ENCODE measurements around the gene KLB. TPM values are rescaled to one million over a fixed set of nuclear protein-coding genes. Genes with fewer than 3 reads are reported as not detected.

The KLB gene
- total RNA-seq, 1 experiment from 2014 or later: 0.09 TPM

GRCh38 chr4:39498727-39499020 lies 91.9 kb downstream of the KLB start:
- CTCF ChIA-PET: interaction anchor here (0.6 kb wide), 1 partner anchor 446 kb away, joined by 5 read pairs; no protein-coding TSS in a partner anchor
- no peak overlapping the region for H3K4me3 Mint-ChIP-seq (ENCODE audit: low read depth, unreplicated experiment)
- peaks cover 7% of the 10 kb centered on the region for H3K4me1 Mint-ChIP-seq (ENCODE audit: low read depth, unreplicated experiment)
- no peak for TF ChIP-seq CTCF (IDR thresholded peaks at IDR 0.05; ENCODE audit: unreplicated experiment)
- H3K36me3 Mint-ChIP-seq (ENCODE audit: insufficient read depth, unreplicated experiment): peaks cover 40% of the 10 kb centered on the region
- no peak overlapping the region for H3K27ac Mint-ChIP-seq (ENCODE audit: unreplicated experiment)
- no peak for DNase-seq
- intact Hi-C loops (cut with micrococcal nuclease; ENCODE audit: unreplicated experiment): no loop called here
- no TSS peak for BruUV-seq (replicated peaks)
- H3K27me3 Mint-ChIP-seq (ENCODE audit: unreplicated experiment): no peaks in the 10 kb centered on the region
- H3K9me3 Mint-ChIP-seq (ENCODE audit: low read depth, unreplicated experiment): no peaks in the 10 kb centered on the region

Small RNAs within 50 kb of the gene (microRNA-seq; reads per million reads assigned to microRNA genes)
- not detected for gene MIR5591

Other genes starting within 250 kb of the KLB start
- gene WDR19, start 224.4 kb upstream of the KLB start, total RNA-seq (2022): 10.5 and 14.9 TPM in 2 replicates
- gene RFC1, start 40.6 kb upstream of the KLB start, total RNA-seq (2022): 33.3 and 37.0 TPM in 2 replicates
- gene RPL9, start 52.0 kb downstream of the KLB start, total RNA-seq (2022): 421 and 485 TPM in 2 replicates
- 10.0 and 12.9 TPM in 2 replicates for gene LIAS, start 52.1 kb downstream of the KLB start, total RNA-seq (2022)
- gene UGDH, start 120.5 kb downstream of the KLB start, total RNA-seq (2022): 71.8 and 77.3 TPM in 2 replicates
- 19.5 and 22.2 TPM in 2 replicates for gene SMIM14, start 231.9 kb downstream of the KLB start, total RNA-seq (2022)